Loucy (cell line): ENCODE results near the gene GPSM3.

Source experiments
- EZH2phosphoT487 ChIP-seq: fragments of 200-600 bp; IDR thresholded peaks from 2 replicates; pipeline ENCODE4 v1.6.1; 2018; ENCODE audit warnings: antibody characterized with exemption, mild to moderate bottlenecking, moderate library complexity, borderline replicate concordance
- TF ChIP-seq, protein P1 (sequence below): fragments of 200-600 bp; sonication (generic); conservative IDR thresholded peaks from 2 replicates; pipeline ENCODE4 v1.5.1; 2014; ENCODE audit warnings: mild to moderate bottlenecking, antibody characterized with exemption, low read length

DNA sequence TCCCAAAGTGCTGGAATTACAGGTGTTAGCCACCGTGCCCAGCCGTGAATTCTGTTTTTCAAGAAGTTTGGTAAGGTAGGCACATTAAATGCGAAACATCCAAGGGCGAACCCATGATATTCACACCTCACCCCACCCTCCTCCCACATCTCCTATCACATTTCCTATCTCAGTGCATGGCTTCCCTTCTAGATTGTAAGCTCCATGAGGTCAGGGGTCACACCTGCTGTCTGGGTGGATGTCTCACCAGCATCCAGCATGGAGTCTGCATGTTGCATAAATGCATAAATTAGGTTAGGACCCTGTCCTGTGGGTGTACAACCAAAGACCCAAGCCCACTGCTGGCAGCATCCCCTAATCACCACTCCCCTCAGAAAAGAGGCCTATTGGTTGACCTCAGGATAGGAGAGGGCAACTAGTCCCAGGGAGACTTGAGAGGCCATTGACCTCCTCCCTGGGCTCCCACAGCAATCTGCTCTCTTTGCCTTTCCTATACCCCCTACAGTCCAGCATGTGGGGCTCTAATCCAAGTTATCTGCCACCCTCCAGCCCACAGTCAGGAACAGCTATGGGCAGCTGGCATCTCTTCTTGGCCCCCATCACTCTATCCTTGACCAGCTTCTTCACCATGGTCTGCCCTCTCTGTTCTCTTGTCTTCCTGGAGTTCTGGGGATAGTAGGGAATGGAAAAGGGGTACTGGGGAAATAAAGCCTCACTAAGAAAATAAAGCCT lies 44.9 kb downstream of the GPSM3 start:
- TF ChIP-seq, protein P1, sequence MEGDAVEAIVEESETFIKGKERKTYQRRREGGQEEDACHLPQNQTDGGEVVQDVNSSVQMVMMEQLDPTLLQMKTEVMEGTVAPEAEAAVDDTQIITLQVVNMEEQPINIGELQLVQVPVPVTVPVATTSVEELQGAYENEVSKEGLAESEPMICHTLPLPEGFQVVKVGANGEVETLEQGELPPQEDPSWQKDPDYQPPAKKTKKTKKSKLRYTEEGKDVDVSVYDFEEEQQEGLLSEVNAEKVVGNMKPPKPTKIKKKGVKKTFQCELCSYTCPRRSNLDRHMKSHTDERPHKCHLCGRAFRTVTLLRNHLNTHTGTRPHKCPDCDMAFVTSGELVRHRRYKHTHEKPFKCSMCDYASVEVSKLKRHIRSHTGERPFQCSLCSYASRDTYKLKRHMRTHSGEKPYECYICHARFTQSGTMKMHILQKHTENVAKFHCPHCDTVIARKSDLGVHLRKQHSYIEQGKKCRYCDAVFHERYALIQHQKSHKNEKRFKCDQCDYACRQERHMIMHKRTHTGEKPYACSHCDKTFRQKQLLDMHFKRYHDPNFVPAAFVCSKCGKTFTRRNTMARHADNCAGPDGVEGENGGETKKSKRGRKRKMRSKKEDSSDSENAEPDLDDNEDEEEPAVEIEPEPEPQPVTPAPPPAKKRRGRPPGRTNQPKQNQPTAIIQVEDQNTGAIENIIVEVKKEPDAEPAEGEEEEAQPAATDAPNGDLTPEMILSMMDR, result peak; percentile 27; the same call in 1 of the 2 replicates
- no peak for TF ChIP-seq EZH2phosphoT487
